H9 (cell line): ENCODE data around the gene CPB1. TPM values are rescaled to one million over a fixed set of nuclear protein-coding genes. Genes with fewer than 3 reads are reported as not detected.

Experiments used
- DNase-seq: peaks from one replicate; pipeline ENCODE4 v3.0.0-alpha.2; 2017
- H2AFZ ChIP-seq: one replicate; pipeline ENCODE4 v1.6.1; 2013; ENCODE audit warnings: mild to moderate bottlenecking, low read length, control low read depth, moderate library complexity
- H2AK5ac ChIP-seq: 2 replicates; pipeline ENCODE4 v1.6.1; 2013; ENCODE audit warnings: low read length, control low read depth, mixed read lengths; ENCODE audit not compliant: insufficient read length
- H2BK120ac ChIP-seq: one replicate; pipeline ENCODE4 v1.6.1; 2013; ENCODE audit warnings: low read depth, mild to moderate bottlenecking, low read length, control low read depth, inconsistent platforms; ENCODE audit not compliant: poor library complexity, severe bottlenecking
- H2BK12ac ChIP-seq: 2 replicates; pipeline ENCODE4 v1.6.1; 2013; ENCODE audit warnings: low read length, control low read depth, mixed read lengths, low read depth; ENCODE audit not compliant: insufficient read length
- H2BK15ac ChIP-seq: 2 replicates; pipeline ENCODE4 v1.6.1; 2013; ENCODE audit warnings: low read depth, low read length, control low read depth
- H2BK20ac ChIP-seq: one replicate; pipeline ENCODE4 v1.6.1; 2013; ENCODE audit warnings: low read depth, mild to moderate bottlenecking, low read length, control low read depth, inconsistent platforms; ENCODE audit not compliant: poor library complexity, severe bottlenecking
- H2BK5ac ChIP-seq: 2 replicates; pipeline ENCODE4 v1.6.1; 2013; ENCODE audit warnings: low read length, control low read depth, mixed read lengths; ENCODE audit not compliant: insufficient read length
- H3K14ac ChIP-seq: 2 replicates; pipeline ENCODE4 v1.6.1; 2013; ENCODE audit warnings: low read length, control low read depth; ENCODE audit not compliant: insufficient read depth
- H3K18ac ChIP-seq: 2 replicates; pipeline ENCODE4 v1.6.1; 2013; ENCODE audit warnings: low read depth, mild to moderate bottlenecking, mixed read lengths, low read length, control low read depth; ENCODE audit not compliant: insufficient read length
- H3K23ac ChIP-seq: 2 replicates; pipeline ENCODE4 v1.6.1; 2013; ENCODE audit warnings: low read length, control low read depth, mixed read lengths, low read depth; ENCODE audit not compliant: insufficient read length
- H3K23me2 ChIP-seq: 2 replicates; pipeline ENCODE4 v1.6.1; 2013; ENCODE audit warnings: low read depth, mild to moderate bottlenecking, mixed read lengths, low read length, control low read depth; ENCODE audit not compliant: insufficient read length, poor library complexity, severe bottlenecking
- H3K27ac ChIP-seq: 2 replicates; pipeline ENCODE4 v1.5.1; 2013; ENCODE audit warnings: low read length, control low read depth, mixed read lengths, low read depth; ENCODE audit not compliant: insufficient read length
- H3K27me3 ChIP-seq: 2 replicates; pipeline ENCODE4 v1.6.1; 2013; ENCODE audit warnings: low read length, control low read depth, inconsistent platforms; ENCODE audit not compliant: insufficient read depth
- H3K4ac ChIP-seq: 2 replicates; pipeline ENCODE4 v1.6.1; 2013; ENCODE audit warnings: low read depth, mild to moderate bottlenecking, control low read depth, inconsistent platforms, low read length, moderate library complexity
- H3K4me1 ChIP-seq: 2 replicates; pipeline ENCODE4 v1.6.1; 2013; ENCODE audit warnings: low read length, control low read depth, inconsistent platforms; ENCODE audit not compliant: insufficient read depth
- H3K4me2 ChIP-seq: 2 replicates; pipeline ENCODE4 v1.6.1; 2013; ENCODE audit warnings: low read length, control low read depth, mixed read lengths; ENCODE audit not compliant: insufficient read length, insufficient read depth
- H3K56ac ChIP-seq: 2 replicates; pipeline ENCODE4 v1.6.1; 2013; ENCODE audit warnings: low read depth, mild to moderate bottlenecking, mixed read lengths, low read length, control low read depth; ENCODE audit not compliant: insufficient read length
- H3K79me1 ChIP-seq: 2 replicates; pipeline ENCODE4 v1.6.1; 2013; ENCODE audit warnings: low read depth, mild to moderate bottlenecking, moderate library complexity, low read length, control low read depth, inconsistent platforms; ENCODE audit not compliant: insufficient read depth, poor library complexity, severe bottlenecking
- H3K79me2 ChIP-seq: 2 replicates; pipeline ENCODE4 v1.6.1; 2013; ENCODE audit warnings: low read length, control low read depth, inconsistent platforms; ENCODE audit not compliant: insufficient read depth
- H3K9ac ChIP-seq: 2 replicates; pipeline ENCODE4 v1.6.1; 2013; ENCODE audit warnings: low read length, control low read depth, mixed read lengths; ENCODE audit not compliant: insufficient read length; ENCODE audit errors: extremely low read depth
- H3K9me3 ChIP-seq: one replicate; pipeline ENCODE4 v1.6.1; 2013; ENCODE audit warnings: low read depth, low read length, inconsistent platforms; ENCODE audit not compliant: control insufficient read depth
- H3T11ph ChIP-seq: one replicate; pipeline ENCODE4 v1.6.1; 2013; ENCODE audit warnings: mild to moderate bottlenecking, low read length, control low read depth, inconsistent platforms
- H4K20me1 ChIP-seq: one replicate; pipeline ENCODE4 v1.6.1; 2013; ENCODE audit not compliant: control insufficient read depth, insufficient read length, insufficient read depth
- H4K5ac ChIP-seq: 2 replicates; pipeline ENCODE4 v1.6.1; 2013; ENCODE audit warnings: low read depth, mild to moderate bottlenecking, mixed read lengths, low read length, control low read depth; ENCODE audit not compliant: insufficient read length
- H4K8ac ChIP-seq: replicated peaks from 2 replicates; pipeline ENCODE4 v1.6.1; 2013; ENCODE audit warnings: low read length, control low read depth, mixed read lengths, low read depth; ENCODE audit not compliant: insufficient read length
- H4K91ac ChIP-seq: 2 replicates; pipeline ENCODE4 v1.6.1; 2013; ENCODE audit warnings: low read depth, mild to moderate bottlenecking, moderate library complexity, mixed read lengths, low read length, control low read depth; ENCODE audit not compliant: insufficient read length
- H3K27ac Mint-ChIP-seq, 3 experiments: 2 replicates in 2 of 3; 3 replicates in 1 of 3; pipeline ENCODE4 v1.8.0; 2020 to 2021; ENCODE audit warnings: mixed read lengths in 3 of 3, mild to moderate bottlenecking in 1 of 3, moderate library complexity in 1 of 3
- H3K27me3 Mint-ChIP-seq: 2 replicates; pipeline ENCODE4 v1.8.0; 2021; ENCODE audit warnings: low read depth, mild to moderate bottlenecking, moderate library complexity, mixed read lengths
- H3K36me3 Mint-ChIP-seq, 3 experiments: 2 replicates in 2 of 3; 3 replicates in 1 of 3; pipeline ENCODE4 v1.8.0; 2020 to 2021; ENCODE audit warnings: low read depth in 3 of 3, mixed read lengths in 3 of 3; ENCODE audit not compliant: insufficient read depth in 1 of 3
- H3K4me1 Mint-ChIP-seq, 2 experiments: 2 replicates each; pipeline ENCODE4 v1.8.0; 2020; ENCODE audit warnings: mixed read lengths in 2 of 2
- H3K4me3 Mint-ChIP-seq, 2 experiments: 2 replicates in 1 of 2; 3 replicates in 1 of 2; pipeline ENCODE4 v1.8.0; 2020 to 2021; ENCODE audit warnings: mild to moderate bottlenecking in 2 of 2, mixed read lengths in 2 of 2, moderate library complexity in 1 of 2
- H3K9me3 Mint-ChIP-seq, 2 experiments: 2 replicates in 1 of 2; 3 replicates in 1 of 2; pipeline ENCODE4 v1.8.0; 2020; ENCODE audit warnings: mild to moderate bottlenecking in 2 of 2, mixed read lengths in 2 of 2, moderate library complexity in 1 of 2
- WGBS: extraction: QIAGEN DNeasy Blood & Tissue Kit; methylation state at CpG from one replicate; pipeline ENCODE4 v1.1.7; 2013; ENCODE audit warnings: missing lambda C conversion rate, low lambda C conversion rate, mixed read lengths; ENCODE audit not compliant: insufficient read length; ENCODE audit errors: extremely low coverage; 5-methylcytosine and 5-hydroxymethylcytosine counted together
- total RNA-seq: library from RNA; stranded (reverse); gene quantifications from 2 replicates; pipeline ENCODE4 v1.2.1, GENCODE V29; 2021
- TF ChIP-seq, protein P1 (sequence below): fragments of 200-600 bp; sonication (generic); conservative IDR thresholded peaks from 3 replicates; pipeline ENCODE4 v1.8.0; 2021; ENCODE audit warnings: antibody characterized with exemption, mild to moderate bottlenecking

The CPB1 gene
- total RNA-seq, 1 experiment from 2014 or later = not detected

- H3K4ac ChIP-seq = no peak overlapping the region
- H3K36me3 Mint-ChIP-seq = peaks cover 0 to 16% (median 0%) of the 10 kb centered on the region in 3 experiments; a peak in 2 of 7 replicates
- H3K4me1 ChIP-seq = 0 out of 2 replicates have a peak, but pooled peaks cover 3% of the 10 kb centered on the region
- no peak overlapping the region for H2AFZ ChIP-seq
- no peaks in the 10 kb centered on the region for H3K27me3 Mint-ChIP-seq
- no peak overlapping the region for H4K5ac ChIP-seq
- H2AK5ac ChIP-seq = no peak overlapping the region
- H3K79me1 ChIP-seq = no peaks in the 10 kb centered on the region
- no peak overlapping the region for H2BK20ac ChIP-seq
- no peak overlapping the region; a peak in 1 of 7 replicates for H3K27ac Mint-ChIP-seq
- H4K20me1 ChIP-seq = no peaks in the 10 kb centered on the region
- H3T11ph ChIP-seq = no peak overlapping the region
- H3K4me1 Mint-ChIP-seq = peaks cover 17 to 18% of the 10 kb centered on the region in 2 experiments
- no peak overlapping the region for H3K9ac ChIP-seq
- no peak overlapping the region for H4K91ac ChIP-seq
- H2BK5ac ChIP-seq = no peak overlapping the region
- no peak overlapping the region for H3K14ac ChIP-seq
- H3K18ac ChIP-seq = no peak overlapping the region
- H3K56ac ChIP-seq = no peak overlapping the region
- H3K4me2 ChIP-seq = no peak overlapping the region
- H3K27me3 ChIP-seq = no peaks in the 10 kb centered on the region
- H2BK12ac ChIP-seq = no peak overlapping the region
- no peak overlapping the region for H4K8ac ChIP-seq
- DNase-seq = no peak
- no peak overlapping the region for H2BK15ac ChIP-seq
- no CpG with 5 or more reads among the region's 6 CpGs for WGBS
- no peak overlapping the region for H2BK120ac ChIP-seq
- TF ChIP-seq, protein P1, sequence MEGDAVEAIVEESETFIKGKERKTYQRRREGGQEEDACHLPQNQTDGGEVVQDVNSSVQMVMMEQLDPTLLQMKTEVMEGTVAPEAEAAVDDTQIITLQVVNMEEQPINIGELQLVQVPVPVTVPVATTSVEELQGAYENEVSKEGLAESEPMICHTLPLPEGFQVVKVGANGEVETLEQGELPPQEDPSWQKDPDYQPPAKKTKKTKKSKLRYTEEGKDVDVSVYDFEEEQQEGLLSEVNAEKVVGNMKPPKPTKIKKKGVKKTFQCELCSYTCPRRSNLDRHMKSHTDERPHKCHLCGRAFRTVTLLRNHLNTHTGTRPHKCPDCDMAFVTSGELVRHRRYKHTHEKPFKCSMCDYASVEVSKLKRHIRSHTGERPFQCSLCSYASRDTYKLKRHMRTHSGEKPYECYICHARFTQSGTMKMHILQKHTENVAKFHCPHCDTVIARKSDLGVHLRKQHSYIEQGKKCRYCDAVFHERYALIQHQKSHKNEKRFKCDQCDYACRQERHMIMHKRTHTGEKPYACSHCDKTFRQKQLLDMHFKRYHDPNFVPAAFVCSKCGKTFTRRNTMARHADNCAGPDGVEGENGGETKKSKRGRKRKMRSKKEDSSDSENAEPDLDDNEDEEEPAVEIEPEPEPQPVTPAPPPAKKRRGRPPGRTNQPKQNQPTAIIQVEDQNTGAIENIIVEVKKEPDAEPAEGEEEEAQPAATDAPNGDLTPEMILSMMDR = no peak
- no peaks in the 10 kb centered on the region for H3K9me3 ChIP-seq
- H3K23me2 ChIP-seq = no peaks in the 10 kb centered on the region
- H3K79me2 ChIP-seq = no peaks in the 10 kb centered on the region
- no peak overlapping the region for H3K23ac ChIP-seq
- no peak overlapping the region for H3K27ac ChIP-seq
- H3K9me3 Mint-ChIP-seq = peaks cover 4 to 11% of the 10 kb centered on the region in 2 experiments; a peak in 4 of 5 replicates
- no peak overlapping the region for H3K4me3 Mint-ChIP-seq
Measured at GRCh38 chr3:148790851-148791735, 36.5 kb upstream of the CPB1 start.
